H1 (cell line): Measurements from ENCODE around the gene FAM209A. TPM values are rescaled to one million over a fixed set of nuclear protein-coding genes. Genes with fewer than 3 reads are reported as not detected.

Experiments used
- CTCF ChIA-PET: fragments of 300-600 bp; sonication (Branson Sonifier 250); formaldehyde crosslinking; loops from one replicate; lab custom pipeline; 2021; ENCODE audit not compliant: partially characterized antibody; lab: Charles Lee
- POLR2A ChIA-PET: fragments of 300-600 bp; sonication (Branson Sonifier 250); formaldehyde crosslinking; loops from one replicate; lab custom pipeline; 2021; ENCODE audit warnings: inconsistent platforms; ENCODE audit not compliant: partially characterized antibody; lab: Charles Lee
- DNase-seq, 2 experiments: peaks; one replicate each; pipeline versions ENCODE4 v3.0.0 to v3.0.0-alpha.2; 2010 to 2022; ENCODE audit warnings: low spot score in 2 of 2, low read depth in 1 of 2, mixed read lengths in 1 of 2
- FAIRE-seq: peaks from 2 replicates; lab custom pipeline; 2011; peaks lifted over from hg19 to GRCh38; lab: Jason Lieb, UNC
- H2AFZ ChIP-seq: 2 replicates; pipeline ENCODE4 v1.8.1; 2012; ENCODE audit warnings: low read length, inconsistent platforms
- H2AK5ac ChIP-seq: 2 replicates; pipeline ENCODE4 v1.6.1; 2013; ENCODE audit warnings: low read depth, low read length
- H2BK120ac ChIP-seq: replicated peaks from 2 replicates; pipeline ENCODE3; 2013; ENCODE audit warnings: low read depth, low read length, inconsistent platforms
- H2BK12ac ChIP-seq: 2 replicates; pipeline ENCODE4 v1.6.1; 2013; ENCODE audit warnings: low read depth, low read length
- H2BK15ac ChIP-seq: 2 replicates; pipeline ENCODE4 v1.6.1; 2013; ENCODE audit warnings: low read length
- H2BK20ac ChIP-seq: 2 replicates; pipeline ENCODE4 v1.6.1; 2013; ENCODE audit warnings: low read length
- H2BK5ac ChIP-seq: 2 replicates; pipeline ENCODE4 v1.6.1; 2013; ENCODE audit warnings: low read depth, low read length
- H3K14ac ChIP-seq: 2 replicates; pipeline ENCODE4 v1.6.1; 2013; ENCODE audit warnings: inconsistent platforms; ENCODE audit not compliant: insufficient read length
- H3K18ac ChIP-seq: 2 replicates; pipeline ENCODE4 v1.6.1; 2013; ENCODE audit warnings: low read length; ENCODE audit errors: extremely low read depth
- H3K23ac ChIP-seq: 2 replicates; pipeline ENCODE4 v1.6.1; 2013; ENCODE audit warnings: inconsistent platforms; ENCODE audit not compliant: insufficient read length
- H3K23me2 ChIP-seq: 2 replicates; pipeline ENCODE4 v1.6.1; 2013; ENCODE audit warnings: low read depth, low read length
- H3K27ac ChIP-seq: 2 replicates; pipeline ENCODE4 v1.6.1; 2011; ENCODE audit warnings: low read depth, low read length, inconsistent platforms
- H3K27me3 ChIP-seq, 4 experiments: replicated peaks in 1 of 4; 1 replicate in 1 of 4; 2 replicates in 3 of 4; pipeline versions ENCODE4 v1.6.1 to v1.8.1; 2011 to 2013; ENCODE audit warnings: low read length in 3 of 4, mild to moderate bottlenecking in 3 of 4, inconsistent platforms in 2 of 4, mixed read lengths in 2 of 4, moderate library complexity in 1 of 4; ENCODE audit not compliant: control insufficient read depth in 3 of 4, insufficient read depth in 3 of 4; ENCODE audit errors: extremely low read depth in 1 of 4
- H3K36me3 ChIP-seq, 4 experiments: 2 replicates each; pipeline versions ENCODE4 v1.6.1 to v1.8.1; 2011 to 2013; ENCODE audit warnings: mild to moderate bottlenecking in 4 of 4, low read length in 3 of 4, moderate library complexity in 2 of 4, control low read depth in 1 of 4, inconsistent platforms in 1 of 4; ENCODE audit not compliant: insufficient read depth in 4 of 4, control insufficient read depth in 2 of 4
- H3K4ac ChIP-seq: replicated peaks from 2 replicates; pipeline ENCODE3; 2013; ENCODE audit warnings: low read length, low read depth, mixed read lengths, inconsistent platforms; ENCODE audit not compliant: insufficient read length
- H3K4me1 ChIP-seq, 4 experiments: replicated peaks in 1 of 4; 1 replicate in 1 of 4; 2 replicates in 3 of 4; pipeline versions ENCODE4 v1.6.1 to v1.8.1; 2011 to 2013; ENCODE audit warnings: low read length in 3 of 4, inconsistent platforms in 2 of 4, mixed read lengths in 1 of 4; ENCODE audit not compliant: insufficient read depth in 4 of 4, control insufficient read depth in 3 of 4
- H3K4me2 ChIP-seq, 2 experiments: 2 replicates each; pipeline versions ENCODE4 v1.6.1 to v1.8.1; 2011 to 2013; ENCODE audit warnings: low read depth in 2 of 2, low read length in 2 of 2, control low read depth in 1 of 2, inconsistent platforms in 1 of 2, mild to moderate bottlenecking in 1 of 2; ENCODE audit not compliant: insufficient read depth in 1 of 2
- H3K4me3 ChIP-seq, 4 experiments: fragments of 200-600, 300-600 bp in 1 of 4; sonication (generic), shearing (Covaris generic), sonication (Bioruptor Twin) in 1 of 4; 2 replicates each; pipeline versions ENCODE4 v1.5.1 to v1.8.1; 2011 to 2016; ENCODE audit warnings: low read length in 4 of 4, low read depth in 3 of 4, control low read depth in 2 of 4, inconsistent platforms in 2 of 4, mild to moderate bottlenecking in 2 of 4, mixed read lengths in 1 of 4, moderate library complexity in 1 of 4; ENCODE audit not compliant: insufficient read depth in 2 of 4; ENCODE audit errors: extremely low read depth in 1 of 4
- H3K56ac ChIP-seq: replicated peaks from 2 replicates; pipeline ENCODE3; 2013; ENCODE audit warnings: low read depth, mild to moderate bottlenecking, mixed read lengths, low read length, inconsistent platforms; ENCODE audit not compliant: insufficient read length
- H3K79me1 ChIP-seq: 2 replicates; pipeline ENCODE4 v1.6.1; 2013; ENCODE audit warnings: low read depth, low read length, control low read depth
- H3K79me2 ChIP-seq, 2 experiments: 2 replicates each; pipeline versions ENCODE4 v1.6.1 to v1.8.1; 2012 to 2013; ENCODE audit warnings: low read length in 2 of 2, mild to moderate bottlenecking in 2 of 2, inconsistent platforms in 1 of 2; ENCODE audit not compliant: insufficient read depth in 2 of 2, control insufficient read depth in 1 of 2
- H3K9ac ChIP-seq, 4 experiments: replicated peaks in 1 of 4; 1 replicate in 1 of 4; 2 replicates in 3 of 4; pipeline versions ENCODE4 v1.6.1 to v1.8.1; 2011 to 2013; ENCODE audit warnings: low read depth in 3 of 4, low read length in 3 of 4, control low read depth in 2 of 4, mild to moderate bottlenecking in 2 of 4, moderate library complexity in 2 of 4, inconsistent platforms in 1 of 4; ENCODE audit errors: extremely low read depth in 1 of 4
- H3K9me3 ChIP-seq, 2 experiments: 2 replicates each; pipeline versions ENCODE4 v1.6.1 to v1.8.1; 2012 to 2013; ENCODE audit warnings: mild to moderate bottlenecking in 2 of 2, moderate library complexity in 2 of 2, control low read depth in 1 of 2, inconsistent platforms in 1 of 2, low read depth in 1 of 2, low read length in 1 of 2, mixed read lengths in 1 of 2; ENCODE audit not compliant: insufficient read depth in 2 of 2
- H4K20me1 ChIP-seq, 2 experiments: replicated peaks in 1 of 2; 2 replicates each; pipeline versions ENCODE3 to v1.8.1; 2011 to 2013; ENCODE audit warnings: inconsistent platforms in 2 of 2, low read length in 2 of 2, mild to moderate bottlenecking in 1 of 2; ENCODE audit not compliant: insufficient read depth in 2 of 2, control insufficient read depth in 1 of 2
- H4K5ac ChIP-seq: 2 replicates; pipeline ENCODE4 v1.6.1; 2013; ENCODE audit warnings: low read length, low read depth, mixed read lengths, inconsistent platforms; ENCODE audit not compliant: insufficient read length
- H4K8ac ChIP-seq: 2 replicates; pipeline ENCODE4 v1.8.0; 2013; ENCODE audit warnings: mild to moderate bottlenecking, moderate library complexity, low read length, inconsistent platforms; ENCODE audit not compliant: insufficient read depth; ENCODE audit errors: extremely low read depth
- H4K91ac ChIP-seq: replicated peaks from 2 replicates; pipeline ENCODE3; 2013; ENCODE audit warnings: low read length, mixed read lengths, inconsistent platforms; ENCODE audit not compliant: insufficient read length
- KDM1A ChIP-seq: fragments of 200-600, 300-600 bp; sonication (generic); IDR thresholded peaks from 2 replicates; pipeline ENCODE4 v1.7.1; 2016; ENCODE audit warnings: mild to moderate bottlenecking, low read length, borderline replicate concordance
- WGBS, 2 experiments: shearing (Covaris generic) in 1 of 2; methylation state at CpG; one replicate each; pipeline versions ENCODE4 v1.1.6 to v1.1.7; 2013 to 2015; ENCODE audit warnings: low lambda C conversion rate in 2 of 2, mixed read lengths in 2 of 2, inconsistent platforms in 1 of 2, low coverage in 1 of 2, missing lambda C conversion rate in 1 of 2; ENCODE audit not compliant: insufficient replicate concordance in 2 of 2, insufficient coverage in 1 of 2, insufficient read length in 1 of 2; ENCODE audit errors: extremely low coverage in 1 of 2, missing lambda C conversion rate in 1 of 2; 5-methylcytosine and 5-hydroxymethylcytosine counted together
- polyA plus RNA-seq, 7 experiments: library from polyadenylated mRNA; depleted of rRNA in 3 of 7; stranded (reverse) in 5 of 7; unstranded in 2 of 7; fragments of >200 nt in 5 of 7; fragments of 200-250 nt in 2 of 7; gene quantifications; 1 replicate in 5 of 7; 2 replicates in 1 of 7; 4 replicates in 1 of 7; pipeline versions ENCODE4 v1.2.1 to v1.2.3, GENCODE V29; 2011 to 2013; ENCODE audit warnings: missing spikeins in 2 of 7, mixed read lengths in 2 of 7
- total RNA-seq: library from RNA; stranded (reverse); fragmentation: NEBNext Ultra II Directional; extraction: Animal tissue kit (Norgen Biotek cat#: 25700); gene quantifications from 2 replicates; pipeline ENCODE4 v1.2.1, GENCODE V29; 2021

Gene FAM209A
- total and polyA plus RNA-seq, 2 of the 8 experiments (the other 6 are each of a cell fraction or from before 2014, with no cell fraction given): 0.15 TPM; not detected in 1

- no peak for DNase-seq
- no peak overlapping the region for H3K9ac ChIP-seq
- no peak overlapping the region for H2AFZ ChIP-seq
- H3K79me2 ChIP-seq: no peaks in the 10 kb centered on the region
- no peaks in the 10 kb centered on the region for H3K79me1 ChIP-seq
- no peak overlapping the region for H3K4me2 ChIP-seq
- no peak overlapping the region for H4K91ac ChIP-seq
- no peak overlapping the region for H3K18ac ChIP-seq
- no peak overlapping the region for H3K4me3 ChIP-seq
- H3K23ac ChIP-seq: no peak overlapping the region
- H3K4ac ChIP-seq: no peak overlapping the region
- no peak overlapping the region for H4K5ac ChIP-seq
- H2BK12ac ChIP-seq: no peak overlapping the region
- H3K27ac ChIP-seq: no peak overlapping the region
- no peak overlapping the region for H2BK120ac ChIP-seq
- H3K27me3 ChIP-seq: no peaks in the 10 kb centered on the region
- H4K20me1 ChIP-seq: no peaks in the 10 kb centered on the region
- no peaks in the 10 kb centered on the region; a peak in 1 of 7 replicates for H3K4me1 ChIP-seq
- H2AK5ac ChIP-seq: no peak overlapping the region
- H2BK15ac ChIP-seq: no peak overlapping the region
- no peak overlapping the region for H3K56ac ChIP-seq
- H3K9me3 ChIP-seq: no peaks in the 10 kb centered on the region
- H3K36me3 ChIP-seq: no peaks in the 10 kb centered on the region
- WGBS, 2 experiments: 90% methylated on average over 4 of the region's 4 CpGs; no CpG with 5 or more reads in 1 of the 2 experiments
- H3K23me2 ChIP-seq: no peaks in the 10 kb centered on the region
- no peak for FAIRE-seq
- H2BK20ac ChIP-seq: no peak overlapping the region
- no peak overlapping the region for H4K8ac ChIP-seq
- H3K14ac ChIP-seq: no peak overlapping the region
- ChIA-PET POLR2A (interaction anchor here (0.6 kb wide), 1 partner anchor 976 kb away, joined by 4 read pairs; no protein-coding TSS in a partner anchor), CTCF (interaction anchor here (0.6 to 1.9 kb wide), 6 partner anchors 11 to 1133 kb away, joined by 3 to 15 read pairs (median 6); no protein-coding TSS in a partner anchor)
- no peak overlapping the region for H2BK5ac ChIP-seq
- TF ChIP-seq KDM1A: no peak
Measured at GRCh38 chr20:56565511-56565910, 41.0 kb downstream of the FAM209A start.
